GM12801 (cell line): ENCODE results near the gene NR1H4.

Experiments
- TF ChIP-seq, protein P1 (sequence below): IDR thresholded peaks from one replicate; pipeline ENCODE4 v1.5.1; 2011; ENCODE audit warnings: control low read depth; ENCODE audit not compliant: insufficient read length; ENCODE audit errors: extremely low read depth

Gene NR1H4

DNA sequence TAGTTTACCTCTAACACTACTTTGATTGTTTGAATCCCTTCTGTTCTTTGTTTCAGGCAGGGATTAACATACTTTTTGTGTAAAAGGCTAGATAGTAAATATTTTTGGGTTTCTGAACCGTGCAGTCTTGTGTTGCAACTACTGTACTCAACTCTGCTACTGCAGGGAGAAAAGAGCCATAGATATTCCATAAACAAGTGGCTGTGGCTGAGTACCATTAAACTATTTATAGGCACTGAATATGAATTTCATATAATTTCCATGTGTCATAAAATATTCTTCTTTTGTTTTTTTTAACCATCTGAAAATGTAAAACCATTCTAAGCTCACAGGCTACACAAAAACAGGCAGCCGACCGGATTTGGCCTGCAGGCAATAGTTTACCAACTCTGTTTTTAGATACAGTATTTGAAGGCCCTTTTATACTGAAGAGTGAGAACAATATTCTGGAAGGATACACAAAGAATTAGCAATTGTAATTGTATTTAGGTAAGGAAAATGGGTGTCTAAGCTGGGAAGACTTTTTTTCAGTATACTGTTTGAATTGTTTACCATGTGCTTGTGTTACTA, 15.7 kb downstream of the NR1H4 start:
- TF ChIP-seq, protein P1, sequence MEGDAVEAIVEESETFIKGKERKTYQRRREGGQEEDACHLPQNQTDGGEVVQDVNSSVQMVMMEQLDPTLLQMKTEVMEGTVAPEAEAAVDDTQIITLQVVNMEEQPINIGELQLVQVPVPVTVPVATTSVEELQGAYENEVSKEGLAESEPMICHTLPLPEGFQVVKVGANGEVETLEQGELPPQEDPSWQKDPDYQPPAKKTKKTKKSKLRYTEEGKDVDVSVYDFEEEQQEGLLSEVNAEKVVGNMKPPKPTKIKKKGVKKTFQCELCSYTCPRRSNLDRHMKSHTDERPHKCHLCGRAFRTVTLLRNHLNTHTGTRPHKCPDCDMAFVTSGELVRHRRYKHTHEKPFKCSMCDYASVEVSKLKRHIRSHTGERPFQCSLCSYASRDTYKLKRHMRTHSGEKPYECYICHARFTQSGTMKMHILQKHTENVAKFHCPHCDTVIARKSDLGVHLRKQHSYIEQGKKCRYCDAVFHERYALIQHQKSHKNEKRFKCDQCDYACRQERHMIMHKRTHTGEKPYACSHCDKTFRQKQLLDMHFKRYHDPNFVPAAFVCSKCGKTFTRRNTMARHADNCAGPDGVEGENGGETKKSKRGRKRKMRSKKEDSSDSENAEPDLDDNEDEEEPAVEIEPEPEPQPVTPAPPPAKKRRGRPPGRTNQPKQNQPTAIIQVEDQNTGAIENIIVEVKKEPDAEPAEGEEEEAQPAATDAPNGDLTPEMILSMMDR, result no peak

DNA sequence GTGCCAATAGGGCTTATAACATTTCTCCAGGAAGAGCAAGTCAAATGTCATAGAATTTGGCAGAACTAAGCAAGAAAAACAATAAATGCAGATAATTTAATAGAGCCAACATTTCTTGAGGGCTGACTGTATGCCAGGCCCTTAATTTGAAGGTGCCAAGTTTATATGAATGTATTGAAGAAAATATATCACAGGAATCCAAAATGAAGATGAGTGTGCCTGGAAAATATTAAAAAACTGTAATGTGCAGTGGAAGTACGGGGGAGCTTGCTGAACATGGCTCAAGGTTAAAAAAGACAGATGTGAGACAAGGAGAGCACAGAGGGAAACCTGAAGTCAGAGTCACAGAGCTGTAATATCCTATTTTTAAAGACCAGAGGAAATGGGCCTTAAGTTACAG, 16.4 kb downstream of the NR1H4 start:
- TF ChIP-seq, protein P1, result no peak

DNA sequence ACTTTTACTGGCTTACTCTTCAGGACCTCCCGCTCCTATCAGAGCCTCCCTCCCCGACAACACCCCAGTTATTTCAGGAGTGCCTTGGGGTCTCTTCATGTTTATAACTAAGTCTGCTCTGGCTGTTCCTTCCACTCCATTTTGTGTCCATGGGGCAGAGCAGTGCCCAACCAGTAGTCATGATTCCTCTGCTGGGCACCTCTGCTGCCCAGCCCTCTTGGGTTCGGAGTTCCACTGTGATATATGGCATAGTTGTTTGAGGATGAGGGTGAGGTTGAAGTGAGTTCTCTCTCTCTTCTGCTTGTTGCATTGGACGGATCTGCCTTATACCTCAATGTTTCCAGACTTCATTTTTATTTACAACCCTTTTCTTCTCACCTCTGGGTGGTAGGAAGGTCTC, 17.4 kb downstream of the NR1H4 start:
- TF ChIP-seq, protein P1, result no peak

DNA sequence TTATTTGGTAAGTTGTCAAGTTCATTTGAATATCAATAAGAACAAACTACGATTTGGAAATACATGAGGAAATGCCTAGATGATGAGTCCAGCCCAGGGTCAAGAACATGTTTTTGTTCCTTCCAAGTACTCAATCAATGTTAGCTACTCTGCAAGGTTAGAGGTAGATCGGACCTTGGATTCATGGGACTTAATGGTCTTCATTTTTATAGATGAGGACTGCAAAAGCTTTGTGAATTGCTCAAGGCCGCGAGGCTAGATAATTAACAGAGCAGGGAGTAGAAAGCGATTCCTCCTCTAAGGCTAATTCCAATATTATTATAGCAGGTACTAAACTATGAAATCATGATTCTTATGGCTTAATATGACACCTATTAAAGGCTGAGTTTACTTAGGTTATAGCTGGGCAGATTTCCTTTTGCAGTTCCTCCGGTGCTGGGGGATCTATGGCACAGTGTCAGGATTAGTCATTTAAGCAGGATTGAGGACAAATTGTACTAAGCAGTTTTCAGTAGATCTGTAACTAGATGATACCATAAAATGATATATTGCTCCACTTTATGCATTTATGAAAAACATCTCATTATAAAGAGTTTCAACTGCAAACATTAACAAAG, 19.8 kb downstream of the NR1H4 start:
- TF ChIP-seq, protein P1, result no peak

DNA sequence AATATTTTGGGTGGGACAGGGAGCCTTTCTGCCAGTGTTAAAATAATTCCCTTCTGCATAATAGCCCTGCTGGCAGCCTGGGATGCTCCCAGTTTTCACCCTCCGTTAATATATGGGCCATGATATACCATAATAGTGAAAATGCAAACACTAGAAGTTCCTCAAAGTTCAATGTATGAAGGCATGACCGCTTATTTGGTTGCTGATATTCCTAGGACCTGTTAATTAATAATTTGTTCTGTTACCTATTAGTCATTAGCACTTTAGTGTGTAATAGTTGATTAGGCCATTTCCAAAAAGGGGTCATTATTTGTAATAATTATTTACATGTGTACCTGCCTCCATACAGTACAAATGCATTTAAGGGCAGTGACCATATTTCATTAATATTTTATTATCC, 20.4 kb downstream of the NR1H4 start:
- TF ChIP-seq, protein P1, result no peak

DNA sequence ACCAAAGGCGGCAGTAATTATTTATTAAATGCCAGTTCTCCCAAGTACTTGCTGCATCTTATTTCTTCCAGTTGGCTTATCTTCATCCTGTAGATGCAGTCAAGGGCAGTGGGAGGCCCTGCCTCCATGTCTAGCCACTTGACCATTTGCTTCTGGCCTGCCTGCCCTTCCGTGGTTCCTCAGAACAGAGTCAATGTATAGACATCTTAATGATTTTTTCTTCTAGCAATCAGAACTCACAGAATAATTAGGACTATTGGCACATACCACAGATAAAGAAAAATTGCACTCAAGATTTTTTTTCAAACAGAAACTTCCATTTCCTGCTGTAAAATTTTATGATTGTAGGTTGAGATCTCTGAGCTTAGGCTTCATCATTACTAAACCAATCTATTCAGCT, 20.9 kb downstream of the NR1H4 start:
- TF ChIP-seq, protein P1, result no peak

DNA sequence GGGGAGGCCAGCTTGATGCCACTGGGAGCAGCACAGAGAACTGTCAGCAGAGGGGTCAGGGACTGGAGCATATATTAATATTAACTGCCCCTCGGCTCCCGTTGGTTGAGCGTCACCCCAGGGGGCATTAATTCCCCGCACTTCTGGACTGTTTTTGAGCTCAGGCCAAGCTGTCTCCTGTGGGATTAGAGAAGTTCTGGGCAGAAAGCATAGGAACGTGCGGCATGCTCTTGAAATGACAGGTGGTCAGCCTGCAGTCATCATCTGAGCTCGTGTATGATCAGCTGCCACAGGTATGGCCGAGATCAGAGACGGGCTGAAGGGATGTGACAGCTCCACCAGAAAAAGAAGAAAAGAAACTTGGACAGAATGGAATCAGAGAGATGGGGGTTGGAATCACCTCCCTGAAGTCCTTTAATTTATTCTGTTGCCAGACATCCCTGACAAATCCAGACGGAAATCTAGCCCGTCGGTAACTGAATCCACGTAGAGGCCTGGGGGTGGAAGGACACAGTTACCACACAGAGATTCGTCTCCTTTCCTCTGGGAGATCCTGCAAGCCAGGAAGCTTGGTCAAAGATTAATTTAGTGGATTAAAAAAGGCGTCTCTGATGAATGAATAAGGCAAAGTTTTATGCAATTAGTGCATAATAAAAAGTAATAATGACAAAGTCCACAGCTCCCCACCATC, 23.6 kb downstream of the NR1H4 start:
- TF ChIP-seq, protein P1, result no peak
